ENCODE measurements around the gene ELOVL1.

The ELOVL1 gene

GRCh38 chr1:43354936-43355335, 12.9 kb downstream of the ELOVL1 start:
- no peak for DNase-seq (ENCODE audit: low spot score)

- no peak for DNase-seq (ENCODE audit: low spot score)
Observed at GRCh38 chr1:43354471-43354870, 13.3 kb downstream of the ELOVL1 start.

- DNase-seq (ENCODE audit: low spot score) = no peak
Observed at GRCh38 chr1:43352881-43353280, 14.9 kb downstream of the ELOVL1 start.

- no peak for DNase-seq (ENCODE audit: low spot score)
Observed at GRCh38 chr1:43352351-43352705, 15.5 kb downstream of the ELOVL1 start.

GRCh38 chr1:43351421-43352350, 16.1 kb downstream of the ELOVL1 start:
- DNase-seq (ENCODE audit: low spot score) = no peak

GRCh38 chr1:43350976-43351375, 16.8 kb downstream of the ELOVL1 start:
- no peak for DNase-seq (ENCODE audit: low spot score)

- no peak for DNase-seq (ENCODE audit: low spot score)
Observed at GRCh38 chr1:43349594-43350306, 18.1 kb downstream of the ELOVL1 start.

GRCh38 chr1:43348809-43349593, 18.8 kb downstream of the ELOVL1 start:
- DNase-seq (ENCODE audit: low spot score) = peak; percentile 96

GRCh38 chr1:43348343-43348808, 19.4 kb downstream of the ELOVL1 start:
- peak; percentile 57 for DNase-seq (ENCODE audit: low spot score)

GRCh38 chr1:43346636-43347035, 21.2 kb downstream of the ELOVL1 start:
- DNase-seq (ENCODE audit: low spot score) = no peak

- no peak for DNase-seq (ENCODE audit: low spot score)
Observed at GRCh38 chr1:43345120-43345519, 22.7 kb downstream of the ELOVL1 start.

- DNase-seq (ENCODE audit: low spot score) = no peak
Observed at GRCh38 chr1:43344267-43344850, 23.5 kb downstream of the ELOVL1 start.

GRCh38 chr1:43340559-43340958, 27.3 kb downstream of the ELOVL1 start:
- no peak for DNase-seq (ENCODE audit: low spot score)

GRCh38 chr1:43339584-43340232, 28.1 kb downstream of the ELOVL1 start:
- DNase-seq (ENCODE audit: low spot score) = no peak

GRCh38 chr1:43338001-43338400, 29.8 kb downstream of the ELOVL1 start:
- no peak for DNase-seq (ENCODE audit: low spot score)

- no peak for DNase-seq (ENCODE audit: low spot score)
Observed at GRCh38 chr1:43337588-43337987, 30.2 kb downstream of the ELOVL1 start, which contains the start of gene MPL. TSS of gene MPL (plus strand) at chr1:43337818. CDS start at chr1:43337849, 31 bp downstream.

- no peak for DNase-seq (ENCODE audit: low spot score)
Observed at GRCh38 chr1:43334453-43335205, 33.2 kb downstream of the ELOVL1 start.

- DNase-seq (ENCODE audit: low spot score) = no peak
Observed at GRCh38 chr1:43331688-43332087, 36.1 kb downstream of the ELOVL1 start.

GRCh38 chr1:43329995-43330751, 37.6 kb downstream of the ELOVL1 start:
- DNase-seq (ENCODE audit: low spot score) = no peak

Measured in ecto neural progenitor cell (in vitro differentiated cells).